Measurements from ENCODE around the gene RSAD1. TPM values are rescaled to one million over a fixed set of nuclear protein-coding genes. Genes with fewer than 3 reads are reported as not detected.

Gene RSAD1
- total and polyA plus RNA-seq, 11 donors = 30.9 to 50.0 (median 42.8) TPM

GRCh38 chr17:50465171-50465570, 13.5 kb upstream of the RSAD1 start:
- Histone ChIP-seq H3K36me3 (peaks cover 0 to 3% (median 0%) of the 10 kb centered on the region in 9 donors), H3K27ac (no peak overlapping the region), H3K9me3 (no peaks in the 10 kb centered on the region), H3K4me3 (no peak overlapping the region), H3K4me1 (peaks cover 0 to 16% (median 11%) of the 10 kb centered on the region in 12 donors), H3K27me3 (peaks cover 7 to 23% (median 17%) of the 10 kb centered on the region in 9 donors)
- ATAC-seq (no peak), DNase-seq (no peak)
- WGBS, 4 donors = 94 to 98% (median 97%) methylated on average over 5 to 6 of the region's 6 CpGs
- intact Hi-C loops (cut with DNase I) = no loop called here
- TF ChIP-seq CTCF (IDR thresholded peaks at IDR 0.05) (no peak), POLR2A (IDR thresholded peaks at IDR 0.05) (no peak)

DNA sequence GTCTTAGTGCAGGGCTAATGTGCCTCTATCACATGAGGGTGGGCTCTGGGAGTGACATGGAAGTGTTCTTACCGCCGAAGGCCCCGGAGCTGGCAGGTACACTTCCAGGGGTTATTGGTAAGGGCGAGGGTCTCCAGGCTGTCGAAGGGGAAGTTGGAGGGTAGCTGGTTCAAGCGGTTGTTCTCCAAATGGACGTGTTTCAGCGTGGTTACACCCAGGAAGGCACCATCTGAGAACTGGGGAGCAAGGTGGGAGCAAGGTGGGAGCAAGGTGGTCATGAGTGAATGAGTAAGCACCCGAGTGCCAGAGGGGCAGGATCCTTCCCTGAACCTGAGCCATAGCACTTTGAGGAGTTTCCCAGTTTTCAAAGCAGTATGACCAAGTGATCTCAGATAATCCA, 13.0 kb upstream of the RSAD1 start:
- TF ChIP-seq CTCF (IDR thresholded peaks at IDR 0.05) = no peak
- TF ChIP-seq POLR2A (IDR thresholded peaks at IDR 0.05) = no peak
- Histone ChIP-seq H3K27ac (no peak overlapping the region), H3K4me3 (no peak overlapping the region), H3K4me1 (peaks cover 0 to 16% (median 11%) of the 10 kb centered on the region in 12 donors), H3K27me3 (peaks cover 7 to 23% (median 17%) of the 10 kb centered on the region in 9 donors), H3K36me3 (peaks cover 0 to 3% (median 0%) of the 10 kb centered on the region in 9 donors), H3K9me3 (no peaks in the 10 kb centered on the region)
- intact Hi-C loops (cut with DNase I) = no loop called here
- WGBS, 4 donors = 94 to 96% (median 95%) methylated on average over 9 of the region's 9 CpGs
- no peak for DNase-seq
- ATAC-seq = no peak

- Histone ChIP-seq H3K36me3 (no peaks in the 10 kb centered on the region), H3K4me3 (no peak overlapping the region), H3K27ac (no peak overlapping the region), H3K4me1 (peaks cover 0 to 16% (median 11%) of the 10 kb centered on the region in 12 donors), H3K27me3 (peaks cover 7 to 23% (median 17%) of the 10 kb centered on the region in 9 donors), H3K9me3 (no peaks in the 10 kb centered on the region)
- DNase-seq (no peak), ATAC-seq (no peak)
- TF ChIP-seq CTCF (IDR thresholded peaks at IDR 0.05) (no peak), POLR2A (IDR thresholded peaks at IDR 0.05) (no peak)
- intact Hi-C loops (cut with DNase I) = no loop called here
- 88 to 94% (median 90%) methylated on average over 9 of the region's 9 CpGs for WGBS, 4 donors
These were observed 12.1 kb upstream of the RSAD1 start for GRCh38 chr17:50466371-50467113.

- DNase-seq (no peak), ATAC-seq (no peak)
- Histone ChIP-seq H3K9me3 (no peaks in the 10 kb centered on the region), H3K4me1 (peaks cover 0 to 16% (median 11%) of the 10 kb centered on the region in 12 donors), H3K4me3 (no peak overlapping the region), H3K27me3 (peaks cover 7 to 23% (median 17%) of the 10 kb centered on the region in 9 donors), H3K36me3 (no peaks in the 10 kb centered on the region), H3K27ac (no peak overlapping the region)
- TF ChIP-seq CTCF (IDR thresholded peaks at IDR 0.05) (no peak), POLR2A (IDR thresholded peaks at IDR 0.05) (no peak)
- intact Hi-C loops (cut with DNase I) = no loop called here
- 74 to 89% (median 85%) methylated on average over 6 to 7 of the region's 7 CpGs for WGBS, 4 donors
These were observed 11.4 kb upstream of the RSAD1 start for GRCh38 chr17:50467114-50467854.

Data from heart left ventricle (tissue), 16 donors.